Tibial nerve (tissue), 4 donors: ENCODE results near the gene SRRM2. TPM values are rescaled to one million over a fixed set of nuclear protein-coding genes. Genes with fewer than 3 reads are reported as not detected.

ENCODE experiments used
- DNase-seq, 2 donors: peaks; one replicate each; pipeline ENCODE4 v3.0.0-alpha.2; 2019; ENCODE audit warnings: low spot score in 2 of 2
- H3K27ac ChIP-seq, 4 donors: fragments of 200-600 bp; sonication (generic) in 3 of 4; one replicate each; pipeline ENCODE4 v1.5.1; 2017 to 2019; ENCODE audit warnings: mild to moderate bottlenecking in 1 of 4
- H3K27me3 ChIP-seq, 2 donors: fragments of 200-600 bp; sonication (generic) in 1 of 2; one replicate each; pipeline versions ENCODE4 v1.5.1 to v1.6.0; 2017 to 2019
- H3K36me3 ChIP-seq, 3 donors: fragments of 200-600 bp; sonication (generic); one replicate each; pipeline ENCODE4 v1.5.1; 2018 to 2019
- H3K4me1 ChIP-seq, 4 donors: fragments of 200-600 bp; sonication (generic) in 3 of 4; one replicate each; pipeline ENCODE4 v1.5.1; 2017 to 2019
- H3K4me3 ChIP-seq, 4 donors: fragments of 200-600 bp; sonication (generic) in 3 of 4; one replicate each; pipeline ENCODE4 v1.5.1; 2017 to 2019; ENCODE audit warnings: mild to moderate bottlenecking in 1 of 4, moderate library complexity in 1 of 4
- H3K9me3 ChIP-seq, 4 donors: fragments of 200-600 bp; sonication (generic) in 3 of 4; one replicate each; pipeline ENCODE4 v1.5.1; 2017 to 2019
- CTCF ChIP-seq, 5 experiments: fragments of 200-600 bp in 3 of 5; fragments of 450-650 bp in 2 of 5; sonication (generic) in 3 of 5; IDR thresholded peaks; one replicate each; pipeline ENCODE4 v1.5.1; 2016 to 2019; ENCODE audit warnings: antibody characterized with exemption in 5 of 5, mild to moderate bottlenecking in 3 of 5, moderate library complexity in 2 of 5
- EP300 ChIP-seq, 2 donors: sonication (generic); formaldehyde crosslinking; IDR thresholded peaks; one replicate each; pipeline ENCODE4 v1.6.1; 2017; ENCODE audit warnings: antibody characterized with exemption in 2 of 2, mild to moderate bottlenecking in 1 of 2
- POLR2A ChIP-seq, 2 donors: fragments of 450-650 bp; IDR thresholded peaks; one replicate each; pipeline ENCODE4 v1.6.1; 2017; ENCODE audit warnings: antibody characterized with exemption in 2 of 2, mild to moderate bottlenecking in 2 of 2, moderate library complexity in 2 of 2
- WGBS, 2 donors: methylation state at CpG; one replicate each; pipeline ENCODE4 v1.1.5; 2018; 5-methylcytosine and 5-hydroxymethylcytosine counted together
- total RNA-seq, 4 donors: library from RNA; depleted of rRNA; stranded (reverse); fragments of >200 nt; gene quantifications; one replicate each; pipeline ENCODE4 v1.1.0, GENCODE V29; 2016

The SRRM2 gene
- total RNA-seq, 4 donors from 2014 or later, result 843 to 1,374 (median 886) TPM

DNA sequence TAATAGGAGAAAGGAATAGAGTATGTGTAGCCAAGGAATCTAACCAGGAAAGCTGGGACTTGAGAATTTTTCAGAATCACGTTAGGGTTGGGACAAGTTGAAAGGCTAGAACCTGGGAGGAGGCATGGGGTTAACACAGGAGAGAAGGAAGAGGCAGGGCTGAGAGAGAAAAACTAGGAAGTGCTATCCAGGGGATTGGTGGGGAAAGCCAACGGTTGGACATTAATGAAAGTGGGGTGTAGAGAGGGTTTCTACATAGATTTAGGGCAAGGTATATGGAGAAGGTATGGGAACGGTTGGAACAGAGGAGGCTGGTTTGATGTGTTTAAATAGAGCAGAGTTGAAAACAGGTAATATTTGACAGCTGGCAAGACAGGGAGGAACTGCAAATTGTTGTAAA, 2.7 kb downstream of the SRRM2 start:
- TF ChIP-seq EP300 (IDR thresholded peaks at IDR 0.05) (no peak), POLR2A (IDR thresholded peaks at IDR 0.05) (no peak), CTCF (IDR thresholded peaks at IDR 0.05) (no peak)
- Histone ChIP-seq H3K4me1 (peaks cover 0 to 71% (median 40%) of the 10 kb centered on the region in 4 donors), H3K27ac (peak overlapping the region in 2 of 4 donors; percentile 98 to 99)

DNA sequence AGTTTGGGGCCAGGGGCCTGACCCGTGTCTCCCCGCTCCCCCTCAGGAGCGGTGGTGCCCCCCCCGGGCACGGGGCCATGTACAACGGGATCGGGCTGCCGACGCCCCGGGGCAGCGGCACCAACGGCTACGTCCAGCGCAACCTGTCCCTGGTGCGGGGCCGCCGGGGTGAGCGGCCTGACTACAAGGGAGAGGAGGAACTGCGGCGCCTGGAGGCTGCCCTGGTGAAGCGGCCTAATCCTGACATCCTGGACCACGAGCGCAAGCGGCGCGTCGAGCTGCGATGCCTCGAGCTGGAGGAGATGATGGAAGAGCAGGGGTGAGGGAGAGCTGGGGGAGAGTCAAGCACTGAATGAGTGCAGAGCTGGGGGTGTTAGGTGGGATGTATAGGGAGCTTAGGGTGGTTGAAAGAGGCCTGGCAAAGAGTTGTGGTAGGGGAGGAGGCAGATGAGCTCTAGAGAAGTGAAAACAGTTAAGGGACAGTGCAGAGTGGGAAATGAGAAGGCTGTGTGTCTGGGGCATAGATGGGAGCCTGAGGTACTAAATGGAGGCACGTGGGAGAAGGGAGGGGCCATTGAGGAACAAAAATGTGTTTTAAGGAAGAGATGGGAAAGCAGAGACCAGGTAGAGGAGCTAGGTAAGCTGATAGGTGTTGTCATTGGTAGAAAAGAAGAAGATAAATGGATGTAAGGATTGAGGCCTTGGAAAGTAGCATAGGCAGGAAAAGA, 4.0 kb downstream of the SRRM2 start:
- WGBS, 2 donors, result 84 to 91% methylated on average over 30 of the region's 30 CpGs
- H3K36me3 ChIP-seq, result peaks cover 0 to 53% (median 8%) of the 10 kb centered on the region in 3 donors
- DNase-seq, result no peak
- H3K27ac ChIP-seq, result peak overlapping the region in 2 of 4 donors; percentile 20 to 22
- no peaks in the 10 kb centered on the region for H3K27me3 ChIP-seq
- H3K4me1 ChIP-seq, result peaks cover 0 to 71% (median 37%) of the 10 kb centered on the region in 4 donors
- H3K9me3 ChIP-seq, result no peaks in the 10 kb centered on the region
- TF ChIP-seq EP300 (IDR thresholded peaks at IDR 0.05) (no peak), CTCF (IDR thresholded peaks at IDR 0.05) (no peak), POLR2A (IDR thresholded peaks at IDR 0.05) (no peak)
- H3K4me3 ChIP-seq, result no peak overlapping the region

More for the DNA sequence above, 2.7 kb downstream of the SRRM2 start:
- H3K9me3 ChIP-seq, result no peaks in the 10 kb centered on the region
- WGBS, 2 donors, result 26 to 30% methylated on average over 3 of the region's 3 CpGs
- peak overlapping the region in 3 of 4 donors; percentile 63 to 99 (median 83) for H3K4me3 ChIP-seq
- no peak for DNase-seq
- peaks cover 0 to 40% (median 6%) of the 10 kb centered on the region in 3 donors for H3K36me3 ChIP-seq
- no peaks in the 10 kb centered on the region for H3K27me3 ChIP-seq

DNA sequence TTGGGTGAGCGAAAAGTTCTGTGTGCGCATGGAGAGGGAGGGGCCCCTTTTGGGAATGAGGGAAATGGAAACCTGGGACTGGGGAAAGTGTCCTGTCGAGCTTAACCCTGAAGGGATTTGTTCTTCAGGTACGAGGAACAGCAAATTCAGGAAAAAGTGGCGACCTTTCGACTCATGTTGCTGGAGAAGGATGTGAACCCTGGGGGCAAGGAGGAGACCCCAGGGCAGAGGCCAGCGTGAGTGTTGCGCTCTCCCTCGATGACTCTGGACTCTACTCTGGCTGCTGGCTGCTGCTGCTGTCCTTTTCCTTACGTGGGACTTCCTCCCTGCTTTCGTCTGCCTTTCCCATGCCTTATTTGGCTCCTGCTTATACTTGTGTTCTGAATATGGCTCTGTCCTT, 4.9 kb downstream of the SRRM2 start:
- H3K27me3 ChIP-seq, result no peaks in the 10 kb centered on the region
- H3K36me3 ChIP-seq, result peaks cover 3 to 62% (median 17%) of the 10 kb centered on the region in 3 donors
- no peak overlapping the region for H3K4me3 ChIP-seq
- no peak for DNase-seq
- TF ChIP-seq POLR2A (IDR thresholded peaks at IDR 0.05) (no peak), EP300 (IDR thresholded peaks at IDR 0.05) (no peak), CTCF (IDR thresholded peaks at IDR 0.05) (no peak)
- no peaks in the 10 kb centered on the region for H3K9me3 ChIP-seq
- peaks cover 0 to 66% (median 34%) of the 10 kb centered on the region in 4 donors for H3K4me1 ChIP-seq
- H3K27ac ChIP-seq, result peak overlapping the region in 1 of 4 donors; percentile 16
- WGBS, 2 donors, result 70 to 73% methylated on average over 11 of the region's 11 CpGs

- no peaks in the 10 kb centered on the region for H3K27me3 ChIP-seq
- no peaks in the 10 kb centered on the region for H3K9me3 ChIP-seq
- H3K4me1 ChIP-seq, result peaks cover 0 to 39% (median 7%) of the 10 kb centered on the region in 4 donors
- no peak for DNase-seq
- no peak overlapping the region for H3K27ac ChIP-seq
- H3K36me3 ChIP-seq, result peaks cover 16 to 99% (median 50%) of the 10 kb centered on the region in 3 donors
- TF ChIP-seq POLR2A (IDR thresholded peaks at IDR 0.05), result no peak
- no peak for TF ChIP-seq CTCF (IDR thresholded peaks at IDR 0.05)
- TF ChIP-seq EP300 (IDR thresholded peaks at IDR 0.05), result no peak
- 97% methylated on average over 10 of the region's 10 CpGs for WGBS, 2 donors
- H3K4me3 ChIP-seq, result no peak overlapping the region
These were observed 9.0 kb downstream of the SRRM2 start for GRCh38 chr16:2761472-2761871.

DNA sequence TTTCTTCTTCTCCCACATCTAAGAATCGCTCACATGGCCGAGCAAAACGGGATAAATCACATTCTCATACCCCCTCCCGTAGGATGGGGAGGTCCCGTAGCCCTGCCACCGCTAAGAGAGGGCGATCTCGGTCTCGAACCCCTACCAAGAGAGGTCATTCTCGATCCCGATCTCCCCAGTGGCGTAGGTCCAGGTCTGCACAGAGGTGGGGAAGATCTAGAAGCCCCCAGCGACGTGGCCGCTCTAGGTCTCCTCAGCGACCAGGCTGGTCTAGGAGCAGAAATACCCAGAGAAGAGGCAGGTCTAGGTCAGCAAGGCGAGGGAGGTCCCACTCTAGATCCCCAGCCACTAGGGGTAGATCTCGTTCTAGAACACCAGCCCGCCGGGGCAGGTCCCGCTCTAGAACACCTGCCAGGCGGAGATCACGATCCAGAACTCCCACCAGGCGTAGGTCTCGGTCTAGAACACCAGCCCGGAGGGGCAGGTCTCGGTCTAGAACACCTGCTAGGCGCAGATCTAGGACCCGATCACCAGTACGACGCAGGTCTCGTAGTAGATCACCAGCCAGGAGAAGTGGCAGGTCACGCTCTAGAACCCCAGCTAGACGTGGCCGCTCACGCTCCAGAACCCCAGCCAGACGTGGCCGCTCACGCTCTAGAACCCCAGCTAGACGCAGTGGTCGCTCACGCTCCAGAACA, 9.6 kb downstream of the SRRM2 start:
- Histone ChIP-seq H3K4me3 (no peak overlapping the region), H3K9me3 (no peaks in the 10 kb centered on the region), H3K27ac (no peak overlapping the region), H3K4me1 (peaks cover 0 to 39% (median 4%) of the 10 kb centered on the region in 4 donors), H3K27me3 (no peaks in the 10 kb centered on the region), H3K36me3 (peaks cover 16 to 99% (median 50%) of the 10 kb centered on the region in 3 donors)
- TF ChIP-seq EP300 (IDR thresholded peaks at IDR 0.05) (no peak), CTCF (IDR thresholded peaks at IDR 0.05) (no peak), POLR2A (IDR thresholded peaks at IDR 0.05) (no peak)
- 98% methylated on average over 37 to 41 of the region's 42 CpGs for WGBS, 2 donors
- DNase-seq, result no peak
